HG03521 (cell line): ENCODE data around the gene MCUB.
"Not testable (repeated sequence)": the region's sequence is repeated elsewhere in the genome, so short reads cannot be mapped to it uniquely, and the experiment has no call there.

Experiments
- ATAC-seq: cut with Tn5 transposase; IDR thresholded peaks from one replicate; pipeline ENCODE4 v1.9.1; 2021; ENCODE audit warnings: mild to moderate bottlenecking, moderate library complexity; ENCODE audit not compliant: unreplicated experiment

Gene MCUB, protein sequence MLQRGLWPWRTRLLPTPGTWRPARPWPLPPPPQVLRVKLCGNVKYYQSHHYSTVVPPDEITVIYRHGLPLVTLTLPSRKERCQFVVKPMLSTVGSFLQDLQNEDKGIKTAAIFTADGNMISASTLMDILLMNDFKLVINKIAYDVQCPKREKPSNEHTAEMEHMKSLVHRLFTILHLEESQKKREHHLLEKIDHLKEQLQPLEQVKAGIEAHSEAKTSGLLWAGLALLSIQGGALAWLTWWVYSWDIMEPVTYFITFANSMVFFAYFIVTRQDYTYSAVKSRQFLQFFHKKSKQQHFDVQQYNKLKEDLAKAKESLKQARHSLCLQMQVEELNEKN

DNA sequence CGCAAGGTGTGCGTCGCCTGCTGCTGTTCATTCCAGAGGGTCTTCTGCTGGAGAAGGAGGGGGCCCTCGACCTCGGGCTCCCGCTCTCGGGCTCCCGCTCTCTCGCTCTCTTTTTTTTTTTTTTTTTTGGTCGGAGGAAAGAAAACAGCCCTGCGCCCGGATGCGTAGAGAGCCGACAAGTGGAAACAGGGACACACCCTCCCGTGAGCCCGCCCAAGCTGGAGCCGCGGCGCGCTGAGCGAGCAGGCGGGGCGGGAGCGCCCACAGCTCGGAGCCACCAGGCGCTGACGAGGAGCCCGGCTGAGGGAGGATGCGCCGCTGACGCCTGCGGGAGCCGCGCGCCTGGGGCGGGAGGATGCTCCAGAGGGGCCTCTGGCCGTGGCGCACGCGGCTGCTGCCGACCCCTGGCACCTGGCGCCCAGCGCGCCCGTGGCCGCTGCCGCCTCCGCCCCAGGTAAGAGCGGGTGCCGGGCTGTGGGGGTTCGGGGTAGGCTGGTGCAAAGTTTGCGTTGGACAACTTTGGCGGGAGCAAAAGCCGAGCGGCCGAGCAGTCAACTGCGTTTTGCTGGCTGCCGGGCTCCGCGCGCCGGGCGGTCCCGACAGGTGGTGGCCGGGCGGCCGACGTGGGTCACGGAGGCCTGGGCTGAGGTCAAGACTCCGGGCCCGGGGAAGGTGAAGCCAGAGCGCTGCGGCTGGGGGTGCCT, at the start of gene MCUB:
TSS of gene MCUB (plus strand) at position 264 of the 704 bp plus-strand sequence. CDS start at position 356, 92 bp downstream.
- ATAC-seq: peak; percentile 90

DNA sequence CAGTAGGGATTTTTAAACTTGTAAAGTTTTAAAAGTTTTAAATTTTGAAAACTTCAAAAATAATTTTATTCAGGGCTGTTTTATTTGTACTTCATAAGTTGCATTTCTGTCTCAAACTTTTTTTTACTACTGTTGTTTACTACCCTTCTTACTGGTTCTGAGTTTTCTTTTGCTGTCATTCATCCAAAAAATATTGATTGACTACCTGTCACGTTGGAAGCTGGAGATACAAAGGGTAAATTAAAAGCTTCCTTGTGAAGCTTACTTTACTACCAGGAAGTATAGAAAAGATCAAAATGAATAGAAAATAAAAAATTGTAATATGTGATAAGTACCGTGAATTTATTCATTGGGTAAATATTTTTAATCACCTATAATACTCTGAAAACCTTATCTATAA, 49.4 kb upstream of the MCUB start:
- no peak for ATAC-seq

DNA sequence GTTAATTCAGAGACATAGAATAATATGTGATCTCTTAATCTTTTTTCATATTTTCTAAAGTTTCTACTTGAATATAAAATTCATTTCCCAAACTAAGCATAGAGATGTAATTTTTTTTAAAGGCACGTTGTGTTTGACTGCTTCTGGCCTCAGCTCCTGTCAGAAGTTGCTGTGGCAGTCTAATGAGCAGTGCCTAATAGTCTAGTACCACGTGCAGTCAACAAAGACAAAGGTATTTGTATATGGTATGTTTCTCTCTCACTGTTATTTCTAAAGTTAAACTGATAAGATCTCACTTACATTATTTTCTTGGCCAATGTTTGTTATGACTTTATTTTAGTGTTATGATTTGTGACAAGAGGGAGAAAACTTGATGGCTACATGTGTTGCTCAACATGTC, 48.6 kb upstream of the MCUB start:
- ATAC-seq: no peak

DNA sequence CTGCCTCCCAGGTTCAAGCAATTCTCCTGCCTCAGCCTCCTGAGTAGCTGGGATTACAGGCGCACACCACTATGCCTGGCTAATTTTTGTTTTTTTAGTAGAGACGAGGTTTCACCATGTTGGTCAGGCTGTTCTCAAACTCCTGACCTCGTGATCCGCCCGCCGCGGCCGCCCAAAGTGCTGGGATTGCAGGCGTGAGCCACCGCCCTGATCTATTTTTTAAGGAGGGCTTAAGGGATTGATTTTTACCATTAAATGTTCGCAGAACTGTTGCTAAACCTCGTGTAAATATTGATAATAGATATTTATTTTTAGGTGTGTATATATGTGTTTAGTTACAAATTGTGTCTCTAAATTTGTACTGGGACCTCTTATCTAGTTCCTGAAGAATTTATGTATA, 46.7 kb upstream of the MCUB start:
- ATAC-seq: not testable (repeated sequence)

DNA sequence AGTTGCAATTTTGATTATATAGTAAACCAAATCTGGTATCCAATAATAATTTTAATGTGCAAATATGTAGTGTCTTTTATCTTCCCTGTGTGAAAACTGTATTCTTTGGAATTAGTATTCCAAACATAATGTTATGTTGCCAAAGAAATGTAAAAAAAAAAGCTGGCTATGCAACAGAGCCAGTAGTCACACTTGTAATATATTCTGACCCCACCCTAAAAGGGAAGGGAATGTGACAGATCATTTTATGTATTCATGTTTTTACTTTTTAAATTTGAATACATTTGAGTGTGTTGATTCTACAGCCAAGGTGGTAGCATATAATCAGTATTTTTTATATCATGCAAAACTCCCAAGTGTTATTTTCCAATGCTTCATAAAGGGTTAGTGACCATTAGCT, 27.9 kb upstream of the MCUB start:
- ATAC-seq: no peak

DNA sequence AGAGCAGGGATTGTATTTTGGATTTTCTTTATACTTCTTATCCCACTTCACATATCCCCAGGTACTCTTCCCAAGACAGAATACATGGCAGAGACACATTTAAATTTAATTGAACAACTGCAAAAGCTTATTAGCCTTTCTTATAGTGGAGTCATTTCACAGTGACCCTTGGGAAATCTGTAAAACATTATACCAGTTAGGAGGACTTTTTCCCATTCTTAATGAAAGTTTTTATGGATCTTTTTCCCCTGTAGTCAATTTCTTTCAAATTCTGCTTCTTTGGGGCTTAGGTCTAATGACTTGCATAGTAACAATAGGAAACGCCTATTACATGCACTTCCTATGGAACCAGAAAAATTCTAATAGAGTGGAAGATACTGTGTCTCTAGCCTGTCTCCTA, 14.6 kb upstream of the MCUB start:
- ATAC-seq: no peak

DNA sequence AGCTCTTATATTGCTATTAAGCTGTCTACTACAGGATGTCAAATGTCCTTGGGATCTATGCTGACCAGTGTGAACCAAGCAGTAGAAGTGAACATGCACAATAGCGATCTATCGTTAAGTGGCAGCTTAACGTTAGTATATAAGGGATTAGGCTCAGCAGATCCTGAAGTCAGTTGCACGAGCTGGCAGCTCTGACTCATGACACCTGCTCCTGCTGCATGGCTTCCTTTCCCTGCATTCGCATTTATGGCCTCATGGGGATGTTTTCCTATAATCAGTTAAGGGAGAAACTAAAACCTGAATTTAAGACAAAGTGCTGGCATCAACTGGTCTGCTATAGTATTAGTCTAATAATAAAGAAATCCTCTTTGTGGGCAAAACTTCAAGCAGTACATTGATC, 12.7 kb upstream of the MCUB start:
- no peak for ATAC-seq

DNA sequence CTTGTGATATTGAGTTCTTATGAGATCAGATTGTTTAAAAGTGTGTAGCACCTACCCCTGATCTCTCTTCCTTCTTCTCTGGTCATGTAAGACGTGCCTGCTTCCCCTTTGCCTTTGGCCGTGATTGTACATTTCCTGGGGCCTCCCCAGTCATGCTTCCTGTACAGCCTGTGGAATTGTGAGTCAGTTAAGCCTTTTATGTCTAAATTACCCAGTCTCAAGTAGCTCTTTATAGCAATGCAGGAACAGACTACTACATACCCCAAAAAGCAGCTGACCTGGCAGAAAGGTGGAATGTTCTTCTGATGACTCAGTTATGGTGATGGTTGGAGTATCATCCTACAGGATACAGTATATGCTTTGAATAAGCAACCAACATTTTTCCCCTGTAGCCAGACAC, 11.4 kb upstream of the MCUB start:
- ATAC-seq: no peak

DNA sequence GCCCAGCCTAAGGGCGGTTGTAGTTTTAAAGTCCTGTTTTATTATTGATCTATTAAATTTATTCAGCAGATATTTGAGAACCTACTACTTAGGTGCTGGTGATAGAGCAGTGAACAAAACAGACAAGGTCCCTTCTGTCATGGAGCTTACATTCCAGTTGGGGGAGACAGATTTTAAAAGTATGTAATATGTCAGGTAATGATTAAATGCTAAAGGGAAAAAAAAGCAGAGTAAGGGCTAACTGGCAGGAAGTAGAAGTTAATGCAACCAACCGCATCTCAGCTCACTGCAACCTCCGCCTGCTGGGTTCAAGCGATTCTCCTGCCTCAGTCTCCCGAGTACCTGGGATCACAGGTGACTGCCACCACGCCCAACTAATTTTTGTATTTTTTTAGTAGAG, 7.8 kb upstream of the MCUB start:
- ATAC-seq: no peak

DNA sequence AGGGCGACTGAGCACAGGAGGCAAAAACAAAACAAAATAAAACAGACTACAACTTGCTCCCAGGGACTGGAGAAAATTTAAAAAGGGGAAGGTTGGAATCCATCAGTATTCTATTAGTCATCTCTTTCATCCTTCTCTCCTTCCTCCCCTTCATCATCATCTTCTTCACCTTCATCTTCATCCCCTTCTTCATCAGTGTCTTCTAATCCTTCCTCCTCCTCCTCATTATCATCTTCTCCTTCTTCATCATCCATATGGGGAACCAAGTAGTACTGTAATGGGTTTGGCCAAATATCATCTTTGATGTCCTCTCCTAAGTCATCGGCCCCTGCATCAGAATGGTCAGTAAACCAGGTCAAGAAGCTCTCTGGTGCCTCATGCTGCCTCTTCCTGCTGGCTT, 6.9 kb upstream of the MCUB start:
- ATAC-seq: no peak

DNA sequence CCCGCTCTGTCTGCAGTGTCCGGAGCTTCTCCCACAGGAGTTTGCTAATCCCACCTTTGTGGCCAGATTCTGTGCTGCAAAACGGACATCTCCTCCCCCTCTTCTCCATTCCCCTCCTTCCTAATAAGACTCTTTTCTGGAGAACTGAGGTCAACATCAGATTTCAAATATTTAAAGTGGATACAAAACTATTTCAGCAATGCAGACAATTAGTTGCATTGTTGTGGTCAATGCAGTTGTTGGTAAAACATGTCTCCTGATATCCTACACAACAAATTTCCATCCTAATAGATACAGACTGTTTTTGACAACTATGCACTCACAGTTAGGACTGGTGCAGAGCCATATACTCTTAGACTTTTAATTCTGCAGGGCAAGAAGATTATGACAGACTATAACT, 5.1 kb upstream of the MCUB start:
- no peak for ATAC-seq

DNA sequence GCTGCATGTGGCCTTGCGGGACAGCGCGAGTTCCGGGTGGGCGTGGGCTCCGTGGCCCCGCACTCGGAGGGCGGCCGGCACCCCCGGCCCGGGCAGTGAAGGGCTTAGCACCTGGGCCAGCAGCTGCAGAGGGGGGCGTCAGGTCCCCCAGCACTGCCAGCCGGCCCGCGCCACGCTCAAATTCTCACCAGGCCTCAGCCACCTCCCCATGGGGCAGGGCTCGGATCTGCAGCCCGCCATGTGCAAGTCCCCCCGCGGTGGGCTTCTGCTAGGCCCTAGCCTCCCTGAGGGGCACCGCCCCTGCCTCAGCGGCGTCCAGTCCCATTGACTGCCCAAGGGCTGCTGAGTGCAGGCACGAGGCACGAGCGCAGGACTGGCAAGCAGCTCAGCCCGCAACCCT, 2.6 kb upstream of the MCUB start:
- ATAC-seq: no peak

DNA sequence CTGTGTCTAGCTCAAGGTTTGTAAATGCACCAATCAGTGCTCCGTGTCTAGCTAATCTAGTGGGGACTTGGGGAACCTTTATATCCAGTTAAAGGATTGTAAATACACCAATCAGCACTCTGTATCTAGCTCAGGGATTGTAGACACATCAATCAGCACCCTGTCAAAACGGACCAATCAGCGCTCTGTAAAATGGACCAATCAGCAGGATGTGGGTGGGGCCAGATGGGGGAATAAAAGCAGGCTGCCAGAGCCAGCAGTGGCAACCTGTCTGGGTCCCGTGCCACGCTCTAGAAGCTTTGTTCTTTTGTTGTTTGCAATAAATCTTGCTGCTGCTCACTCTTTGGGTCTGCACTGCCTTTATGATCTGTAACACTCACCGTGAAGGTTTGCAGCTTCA, 2.0 kb upstream of the MCUB start:
- not testable (repeated sequence) for ATAC-seq

DNA sequence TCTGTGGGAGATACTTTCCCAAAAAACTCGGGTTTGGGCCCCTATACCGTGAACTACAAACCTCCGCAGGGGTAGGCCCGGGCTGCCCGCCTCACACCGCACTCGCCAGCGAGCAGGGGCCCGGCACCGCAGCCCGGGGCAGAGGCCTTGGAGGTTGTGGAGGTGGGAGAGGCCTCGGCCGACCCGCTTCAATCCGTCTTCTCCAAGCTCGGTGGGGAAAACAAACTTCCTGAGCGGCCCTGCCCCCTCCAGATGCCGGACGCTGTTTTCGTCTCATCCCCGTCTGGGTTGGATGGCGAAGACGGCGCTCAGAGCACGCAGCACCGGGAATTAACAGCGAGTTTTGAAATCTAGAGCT, 442 bp upstream of the MCUB start:
- ATAC-seq: peak; percentile 14

DNA sequence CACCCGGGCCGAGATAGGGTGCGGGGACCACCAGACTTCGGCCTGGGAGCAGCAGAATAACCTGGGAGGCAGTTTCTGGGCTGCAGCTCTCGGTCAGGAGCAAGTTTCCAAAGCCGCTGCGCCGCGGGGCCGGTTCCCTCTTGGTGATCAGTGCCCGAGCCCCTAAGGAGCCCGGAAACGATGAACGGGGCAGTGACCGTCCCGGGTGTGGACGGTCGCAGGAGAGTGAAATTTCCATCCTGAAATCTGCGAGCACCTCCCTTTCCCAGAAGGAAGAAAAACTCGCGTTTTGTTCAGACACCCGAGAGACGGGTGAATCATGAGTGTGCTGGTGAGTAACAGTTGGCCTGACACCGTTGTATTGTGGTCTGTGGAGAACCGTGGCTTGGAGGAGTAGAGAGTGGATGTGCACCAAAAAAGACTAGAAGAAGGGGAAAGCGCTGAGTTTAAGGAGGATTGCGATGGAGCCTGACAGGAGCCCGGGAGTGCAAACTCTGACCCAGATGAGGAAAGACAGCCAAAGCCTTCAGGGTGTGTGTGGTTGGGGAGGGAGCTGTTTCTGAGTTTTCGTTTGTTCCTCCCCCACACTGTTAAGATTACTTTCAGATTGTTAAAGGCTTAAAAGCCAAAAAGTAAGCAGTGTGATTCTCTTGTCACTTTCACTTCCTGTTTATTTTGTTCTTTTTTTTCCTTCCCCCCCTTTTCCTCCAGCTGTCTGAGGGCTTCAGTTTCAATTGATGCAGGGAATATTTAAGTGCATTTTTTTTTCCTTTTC, 828 bp downstream of the MCUB start:
- peak; percentile 66 for ATAC-seq

DNA sequence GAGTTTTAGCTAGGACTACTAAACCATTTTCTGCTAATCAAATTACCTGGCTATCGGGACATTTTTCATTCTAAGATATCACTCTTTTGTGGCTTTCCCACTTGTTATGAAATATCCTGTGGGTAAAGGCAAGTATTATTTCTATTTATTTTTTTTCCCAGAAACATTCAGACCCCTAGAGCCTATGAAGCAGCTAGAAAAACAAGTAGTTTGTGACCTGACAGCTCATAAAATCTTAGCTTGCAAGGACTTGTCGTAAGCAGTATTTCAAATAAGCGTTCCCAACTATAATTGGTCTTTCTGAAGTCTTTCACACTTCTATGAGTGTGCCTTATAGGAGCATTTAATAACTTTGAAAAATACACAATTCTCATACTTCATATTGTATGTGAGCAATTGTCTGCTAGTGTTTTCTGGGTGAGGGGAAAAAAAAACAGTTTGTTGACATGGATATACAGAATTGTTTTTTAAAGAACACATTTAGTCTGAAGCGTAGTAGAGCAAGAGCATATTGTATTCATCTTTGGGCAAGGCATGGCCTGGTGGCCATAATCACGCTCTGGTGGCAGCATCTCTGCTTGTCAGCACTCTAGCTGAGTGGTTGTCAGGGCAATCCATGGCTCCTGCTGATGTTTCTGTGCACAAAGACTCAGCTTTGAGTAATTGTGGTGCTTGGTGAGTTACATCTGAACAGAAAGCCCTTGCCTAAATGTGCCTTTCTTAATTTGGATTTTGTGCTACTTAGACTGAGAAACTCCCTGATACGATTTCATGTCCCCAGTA, 2.6 kb downstream of the MCUB start:
- ATAC-seq: no peak

DNA sequence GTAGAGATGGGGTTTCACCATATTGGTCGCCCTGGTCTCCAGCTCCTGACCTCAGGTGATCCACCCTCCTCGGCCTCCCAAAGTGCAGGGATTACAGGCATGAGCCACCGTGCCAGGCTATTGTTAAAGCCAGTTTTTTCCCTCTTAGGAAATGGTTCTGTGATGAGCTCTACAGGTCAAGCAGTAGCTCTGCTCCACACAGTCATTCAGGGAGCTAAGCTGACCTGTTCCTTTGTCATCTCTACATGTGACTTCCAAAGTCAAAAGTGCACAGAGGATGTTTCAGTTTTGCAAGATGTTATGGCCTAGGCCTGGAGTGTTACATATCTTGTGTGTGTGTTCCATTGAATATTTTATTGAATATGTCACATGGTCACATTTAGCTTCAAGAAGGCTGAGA, 11.4 kb downstream of the MCUB start:
- no peak for ATAC-seq

DNA sequence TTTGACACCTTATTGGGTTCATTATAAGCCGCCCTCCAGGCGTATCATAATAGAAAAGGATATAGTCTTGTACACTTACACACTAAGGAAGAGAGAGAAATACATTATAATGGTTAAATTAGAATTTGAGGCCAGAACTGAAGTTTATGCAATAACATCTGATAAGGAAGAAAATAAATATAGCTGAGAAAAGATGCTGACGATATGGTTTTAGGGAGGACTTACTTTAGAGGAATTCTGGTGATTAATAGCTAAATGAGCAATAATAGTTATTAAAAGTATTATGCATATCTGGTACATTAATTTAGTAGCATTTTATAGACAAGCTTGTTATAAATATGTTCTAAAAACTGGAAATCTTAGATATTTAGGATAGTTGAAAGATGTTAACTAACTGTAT, 12.1 kb downstream of the MCUB start:
- ATAC-seq: no peak

DNA sequence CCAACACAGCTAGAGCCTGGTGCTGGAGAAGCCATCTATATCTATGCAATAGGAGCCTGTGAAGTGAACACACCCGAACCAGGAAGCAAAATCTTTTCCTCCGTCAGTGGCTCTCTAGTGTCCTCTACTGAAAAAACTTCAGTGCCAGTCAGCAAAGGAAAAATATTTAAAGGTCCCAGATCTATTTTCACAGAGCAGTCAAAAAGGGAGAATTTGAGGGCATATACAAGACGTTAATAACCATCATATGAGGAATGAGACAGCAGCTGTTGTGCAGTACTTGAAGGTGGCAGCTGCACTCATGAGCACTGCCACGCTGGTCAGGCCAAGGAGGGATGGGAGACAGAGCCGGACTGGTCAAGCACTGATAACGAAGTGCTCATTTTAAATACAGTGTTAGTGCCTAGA, 14.4 kb downstream of the MCUB start:
- no peak for ATAC-seq

DNA sequence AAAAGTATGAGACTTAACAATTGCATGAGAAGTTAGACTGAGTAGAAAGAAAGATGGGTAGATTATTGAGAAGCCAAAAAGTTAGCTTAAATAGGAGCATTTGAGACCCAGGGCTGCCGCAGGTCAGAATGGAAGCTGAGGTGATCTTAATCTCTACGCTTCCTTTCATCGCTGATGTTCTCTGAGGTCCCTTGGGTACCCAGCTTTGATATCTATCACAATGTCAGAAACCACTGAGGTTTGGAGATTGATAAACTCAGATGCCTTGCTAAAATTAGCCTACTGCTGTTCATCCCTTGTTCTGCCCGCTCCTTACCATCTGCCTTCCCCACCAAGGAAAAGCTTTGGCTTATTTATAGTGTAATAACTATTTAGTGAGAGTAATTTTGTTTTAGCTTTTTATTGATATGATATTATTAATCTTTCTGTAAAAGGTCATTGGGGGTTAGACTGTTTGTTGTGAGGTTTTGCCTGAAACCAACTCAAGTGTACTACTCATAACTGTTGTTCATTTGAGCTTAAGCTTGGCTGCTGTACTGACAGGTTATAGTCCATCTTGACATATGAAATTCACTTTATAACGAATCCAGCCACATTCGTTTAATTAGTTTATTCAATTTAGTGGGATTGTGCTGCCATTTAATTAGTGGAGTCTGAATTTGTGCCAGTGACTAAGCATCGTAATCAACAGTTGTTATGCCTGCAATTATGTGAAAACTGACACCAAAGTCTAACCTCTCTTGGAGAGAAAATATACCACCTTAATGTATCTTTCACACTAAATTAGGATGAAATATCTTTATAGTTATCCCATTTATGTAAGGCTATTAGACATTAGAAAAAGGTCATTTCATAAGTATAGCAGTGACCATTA, 15.1 kb downstream of the MCUB start:
- ATAC-seq: no peak
